GM18505 (cell line): ENCODE data around the gene MORC1.
"Not testable (repeated sequence)": the region's sequence is repeated elsewhere in the genome, so short reads cannot be mapped to it uniquely, and the experiment has no call there.

Source experiments
- ATAC-seq: cut with Tn5 transposase; IDR thresholded peaks from one replicate; pipeline ENCODE4 v1.9.1; 2021; ENCODE audit not compliant: unreplicated experiment
- POLR2A ChIP-seq: IDR thresholded peaks from 4 replicates; pipeline ENCODE4 v1.6.1; 2011; ENCODE audit warnings: borderline replicate concordance; ENCODE audit not compliant: insufficient read depth, insufficient read length; ENCODE audit errors: extremely low read depth

MORC1 gene

DNA sequence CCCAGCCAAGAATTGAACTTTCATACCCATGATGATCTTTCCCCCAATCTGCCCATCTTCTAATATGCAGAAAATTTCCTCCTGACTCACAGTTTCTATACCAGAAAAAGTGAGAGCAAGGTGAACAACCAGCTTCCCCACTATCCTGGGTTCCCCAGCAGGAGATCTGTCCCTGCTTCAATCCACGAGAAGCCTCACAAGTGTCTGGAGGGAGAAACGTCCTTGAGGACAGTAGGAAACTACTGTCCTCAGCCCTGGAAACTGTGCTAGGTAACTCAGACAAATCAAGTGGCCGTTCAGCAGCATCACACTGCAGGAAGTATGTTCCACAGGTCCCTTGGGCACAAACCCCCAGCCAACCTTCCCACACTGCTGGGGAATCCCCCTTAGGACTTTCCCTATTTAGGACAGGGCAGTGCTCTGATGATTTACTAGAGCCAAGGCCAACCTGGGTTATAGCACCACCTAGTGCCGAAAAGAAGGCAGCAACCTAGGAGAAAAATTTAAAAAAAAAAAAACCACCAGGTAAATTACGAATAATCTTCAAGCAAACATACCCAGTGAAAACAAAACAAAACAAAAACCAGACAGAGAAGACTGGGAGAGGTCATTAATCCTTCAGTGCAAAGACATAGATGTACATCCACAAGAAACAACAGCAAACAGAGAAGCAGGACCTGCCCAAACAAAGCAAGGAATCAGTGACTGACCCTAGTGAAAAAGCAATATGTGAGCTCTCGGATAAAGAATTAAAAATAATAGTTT is 36.0 kb downstream of the MORC1 start:
- peak; percentile 99 for ATAC-seq
- no peak for TF ChIP-seq POLR2A

- not testable (repeated sequence) for ATAC-seq
These were observed 37.8 kb downstream of the MORC1 start for GRCh38 chr3:109080090-109080489.

DNA sequence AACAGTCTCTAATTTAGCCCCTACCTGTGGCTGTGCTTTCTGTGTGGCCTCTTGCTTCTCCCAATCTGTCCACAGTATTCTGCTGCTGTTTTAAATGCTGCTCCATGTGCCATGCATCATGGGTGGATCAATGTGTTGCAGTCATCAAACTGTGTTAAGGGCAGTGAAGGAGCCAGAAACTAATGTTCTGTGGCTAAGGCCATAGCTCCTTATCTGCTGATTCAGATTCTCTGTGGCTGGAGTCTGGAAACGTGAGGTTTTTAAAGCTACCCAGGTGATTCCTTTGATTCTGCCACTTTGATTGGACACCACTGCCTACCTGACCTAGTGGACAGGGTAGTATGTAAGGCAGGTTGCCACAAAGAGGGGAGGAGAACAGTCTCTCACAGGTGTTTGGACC is 44.8 kb downstream of the MORC1 start:
- ATAC-seq: no peak
- no peak for TF ChIP-seq POLR2A

- ATAC-seq: peak; percentile 71
These were observed 45.7 kb downstream of the MORC1 start for GRCh38 chr3:109072194-109072593.

GRCh38 chr3:109071350-109072142 is 46.4 kb downstream of the MORC1 start:
- no peak for TF ChIP-seq POLR2A
- peak; percentile 37 for ATAC-seq

More at GRCh38 chr3:109072194-109072593, 45.7 kb downstream of the MORC1 start:
- TF ChIP-seq POLR2A: no peak

DNA sequence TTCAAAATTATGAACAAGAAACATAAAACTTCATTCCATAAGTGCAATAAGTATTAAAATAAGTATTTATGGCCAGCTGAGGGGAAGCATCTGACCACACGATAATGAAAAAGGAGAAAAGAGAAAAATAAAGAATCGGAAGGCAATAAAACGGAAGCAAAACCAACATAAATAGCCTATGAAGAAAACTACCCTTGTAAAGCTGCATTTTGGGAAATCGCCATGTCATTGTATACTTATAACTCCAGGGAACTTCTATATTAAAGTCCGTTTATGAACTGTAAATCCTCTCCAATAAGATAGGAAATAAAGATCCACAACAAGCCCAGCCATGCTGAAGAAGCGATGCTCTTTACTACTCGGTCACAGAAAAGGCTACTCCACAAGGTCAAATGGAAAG is 47.7 kb downstream of the MORC1 start:
- no peak for TF ChIP-seq POLR2A
- no peak for ATAC-seq

GRCh38 chr3:109066864-109067263 is 51.1 kb downstream of the MORC1 start:
- no peak for TF ChIP-seq POLR2A
- ATAC-seq: no peak

GRCh38 chr3:109059264-109059663 is 58.7 kb downstream of the MORC1 start:
- ATAC-seq: peak; percentile 94
- TF ChIP-seq POLR2A: no peak

GRCh38 chr3:109057616-109058015 is 60.3 kb downstream of the MORC1 start:
- ATAC-seq: no peak
- no peak for TF ChIP-seq POLR2A

- TF ChIP-seq POLR2A: no peak
- no peak for ATAC-seq
These were observed 60.9 kb downstream of the MORC1 start for GRCh38 chr3:109057056-109057455.

DNA sequence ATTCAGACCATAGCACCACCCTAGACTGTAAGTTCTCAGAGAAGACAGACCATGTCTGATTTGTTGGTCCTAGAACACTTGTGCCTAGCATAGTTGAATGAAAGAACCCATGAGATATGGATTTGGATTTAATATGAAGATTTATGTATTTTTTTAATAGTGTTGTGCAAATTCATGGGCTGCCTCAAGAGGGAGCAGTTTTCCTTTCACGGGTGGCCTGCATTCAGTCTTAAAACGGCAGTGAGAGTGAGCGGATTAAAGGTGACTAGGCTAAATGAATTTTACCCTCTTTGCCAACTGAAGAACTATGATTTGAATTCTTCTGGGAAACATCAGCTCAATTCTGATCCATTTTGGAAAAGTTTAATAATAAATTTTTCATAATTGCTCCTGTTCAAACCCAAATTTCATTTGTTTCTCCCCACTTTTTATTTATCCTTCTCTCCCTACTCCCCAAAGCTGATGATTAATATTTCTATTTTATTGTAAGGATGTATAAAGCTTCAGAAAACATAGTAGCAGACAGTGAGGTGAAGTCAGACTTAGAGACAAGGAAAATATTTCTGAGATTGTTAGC is 67.3 kb downstream of the MORC1 start:
- TF ChIP-seq POLR2A: no peak
- no peak for ATAC-seq

DNA sequence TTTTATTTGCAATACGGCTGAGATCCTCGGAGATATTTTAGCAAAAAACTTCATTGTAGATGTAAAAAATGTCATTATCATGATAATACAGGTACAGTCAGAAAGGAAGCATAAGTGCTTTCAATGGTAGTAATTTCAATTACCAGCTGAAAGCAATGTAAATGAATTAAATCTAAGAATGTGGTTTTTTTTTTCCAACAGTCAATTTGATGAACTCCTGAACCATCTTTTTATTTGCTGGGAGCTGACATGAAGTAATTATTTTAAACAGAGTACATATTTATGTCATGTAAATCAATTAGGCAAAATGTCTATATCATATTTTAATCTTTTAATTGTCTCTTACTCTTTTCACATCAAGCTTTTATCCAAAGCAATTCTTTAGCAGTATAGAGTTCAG is 70.6 kb downstream of the MORC1 start:
- ATAC-seq: no peak
- no peak for TF ChIP-seq POLR2A

- TF ChIP-seq POLR2A: no peak
- ATAC-seq: peak; percentile 50
These were observed 72.5 kb downstream of the MORC1 start for GRCh38 chr3:109045271-109046040.
